ENCODE data around the gene MYO5C. TPM values are rescaled to one million over a fixed set of nuclear protein-coding genes. Genes with fewer than 3 reads are reported as not detected.

The MYO5C gene
- total RNA-seq, 2 donors from 2014 or later, result 0.69 to 1.6 TPM

DNA sequence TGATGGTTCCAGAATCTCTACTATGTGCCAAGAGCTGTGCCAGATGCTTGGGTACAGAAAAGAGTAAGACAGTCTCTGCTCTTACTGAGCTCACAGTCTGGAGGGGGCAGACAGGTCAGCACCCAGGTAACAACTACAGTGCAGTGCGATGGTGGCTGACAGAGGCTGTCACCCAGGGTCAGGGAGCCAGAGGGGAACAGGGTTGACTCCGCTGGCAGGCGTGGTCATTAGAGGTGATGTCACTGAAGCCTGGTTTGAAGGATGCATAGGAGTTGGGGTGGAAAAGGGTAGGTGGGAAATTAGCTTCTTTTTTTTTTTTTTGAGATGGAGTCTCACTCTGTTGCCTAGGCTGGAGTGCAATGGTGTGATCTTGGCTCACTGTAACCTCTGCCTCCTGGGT is 136.0 kb downstream of the MYO5C start:
- H3K36me3 Mint-ChIP-seq (ENCODE audit: insufficient read depth in 2 of 2), result no peaks in the 10 kb centered on the region
- H3K27me3 Mint-ChIP-seq (ENCODE audit: low read depth), result no peaks in the 10 kb centered on the region
- no peak overlapping the region for H3K4me3 Mint-ChIP-seq
- no peak for DNase-seq
- no peaks in the 10 kb centered on the region for H3K9me3 Mint-ChIP-seq
- peaks cover 4% of the 10 kb centered on the region for H3K4me1 Mint-ChIP-seq (ENCODE audit: low read depth)
- no peak overlapping the region for H3K27ac Mint-ChIP-seq
- no peak for ATAC-seq (replicated peaks in 1 of 2)

GRCh38 chr15:52158084-52158765 is 137.4 kb downstream of the MYO5C start:
- ATAC-seq (replicated peaks in 1 of 2), result no peak

GRCh38 chr15:52155878-52156277 is 139.7 kb downstream of the MYO5C start:
- Mint-ChIP-seq H3K36me3 (ENCODE audit: insufficient read depth in 2 of 2) (no peaks in the 10 kb centered on the region), H3K27me3 (ENCODE audit: low read depth) (no peaks in the 10 kb centered on the region), H3K4me1 (ENCODE audit: low read depth) (no peaks in the 10 kb centered on the region), H3K27ac (no peak overlapping the region), H3K9me3 (no peaks in the 10 kb centered on the region), H3K4me3 (no peak overlapping the region)
- no peak for ATAC-seq (replicated peaks in 1 of 2)
- no peak for DNase-seq

More at GRCh38 chr15:52158084-52158765, 137.4 kb downstream of the MYO5C start:
- Mint-ChIP-seq H3K4me3 (no peak overlapping the region), H3K36me3 (ENCODE audit: insufficient read depth in 2 of 2) (no peaks in the 10 kb centered on the region), H3K4me1 (ENCODE audit: low read depth) (no peaks in the 10 kb centered on the region), H3K9me3 (no peaks in the 10 kb centered on the region), H3K27me3 (ENCODE audit: low read depth) (no peaks in the 10 kb centered on the region), H3K27ac (no peak overlapping the region)
- no peak for DNase-seq

GRCh38 chr15:52154896-52155865 is 140.4 kb downstream of the MYO5C start:
- no peak for ATAC-seq (replicated peaks in 1 of 2)
- DNase-seq, result no peak
- Mint-ChIP-seq H3K27me3 (ENCODE audit: low read depth) (no peaks in the 10 kb centered on the region), H3K4me1 (ENCODE audit: low read depth) (no peaks in the 10 kb centered on the region), H3K4me3 (no peak overlapping the region), H3K36me3 (ENCODE audit: insufficient read depth in 2 of 2) (no peaks in the 10 kb centered on the region), H3K27ac (no peak overlapping the region), H3K9me3 (no peaks in the 10 kb centered on the region)

- Mint-ChIP-seq H3K4me1 (ENCODE audit: low read depth) (no peaks in the 10 kb centered on the region), H3K27me3 (ENCODE audit: low read depth) (no peaks in the 10 kb centered on the region), H3K9me3 (no peaks in the 10 kb centered on the region), H3K27ac (no peak overlapping the region), H3K4me3 (no peak overlapping the region), H3K36me3 (ENCODE audit: insufficient read depth in 2 of 2) (no peaks in the 10 kb centered on the region)
- DNase-seq (no peak), ATAC-seq (replicated peaks in 1 of 2) (no peak)
Measured at GRCh38 chr15:52153900-52154895, 141.4 kb downstream of the MYO5C start.

DNA sequence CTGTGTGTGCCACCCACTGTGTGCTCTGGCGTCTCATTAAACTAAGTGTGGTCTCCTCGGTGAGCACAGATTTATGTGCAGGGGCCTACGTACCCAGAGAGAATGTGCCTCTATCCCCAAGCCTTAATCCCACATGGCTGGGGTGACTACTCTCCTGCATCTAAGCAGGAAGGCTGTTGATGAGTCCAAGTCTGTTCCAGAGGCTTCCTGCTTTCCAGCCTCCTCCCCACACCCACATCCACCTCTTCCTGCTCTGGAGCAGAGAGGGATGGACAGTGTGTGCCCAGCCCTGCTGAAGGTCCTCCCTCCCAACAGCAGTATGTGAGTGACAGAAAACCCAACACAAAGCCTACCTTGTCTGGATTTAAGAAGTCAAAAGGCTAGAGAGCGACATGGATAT is 144.3 kb downstream of the MYO5C start:
- H3K27me3 Mint-ChIP-seq (ENCODE audit: low read depth), result no peaks in the 10 kb centered on the region
- no peak for ATAC-seq (replicated peaks in 1 of 2)
- H3K4me1 Mint-ChIP-seq (ENCODE audit: low read depth), result no peaks in the 10 kb centered on the region
- no peak overlapping the region for H3K4me3 Mint-ChIP-seq
- H3K9me3 Mint-ChIP-seq, result no peaks in the 10 kb centered on the region
- no peak for DNase-seq
- H3K27ac Mint-ChIP-seq, result no peak overlapping the region
- peaks cover 0 to 5% of the 10 kb centered on the region in 2 donors for H3K36me3 Mint-ChIP-seq (ENCODE audit: insufficient read depth in 2 of 2)

- H3K27ac Mint-ChIP-seq, result no peak overlapping the region
- no peak overlapping the region for H3K4me3 Mint-ChIP-seq
- no peaks in the 10 kb centered on the region for H3K27me3 Mint-ChIP-seq (ENCODE audit: low read depth)
- no peaks in the 10 kb centered on the region for H3K9me3 Mint-ChIP-seq
- ATAC-seq (replicated peaks in 1 of 2), result no peak
- peaks cover 0 to 6% of the 10 kb centered on the region in 2 donors for H3K36me3 Mint-ChIP-seq (ENCODE audit: insufficient read depth in 2 of 2)
- no peak for DNase-seq
- no peaks in the 10 kb centered on the region for H3K4me1 Mint-ChIP-seq (ENCODE audit: low read depth)
Measured at GRCh38 chr15:52150871-52151270, 144.7 kb downstream of the MYO5C start.

- no peak for ATAC-seq (replicated peaks in 1 of 2)
- Mint-ChIP-seq H3K9me3 (no peaks in the 10 kb centered on the region), H3K36me3 (ENCODE audit: insufficient read depth in 2 of 2) (peaks cover 0 to 6% of the 10 kb centered on the region in 2 donors), H3K4me1 (ENCODE audit: low read depth) (no peaks in the 10 kb centered on the region), H3K4me3 (no peak overlapping the region), H3K27me3 (ENCODE audit: low read depth) (no peaks in the 10 kb centered on the region), H3K27ac (no peak overlapping the region)
- DNase-seq, result no peak
Measured at GRCh38 chr15:52150043-52150825, 145.4 kb downstream of the MYO5C start.

DNA sequence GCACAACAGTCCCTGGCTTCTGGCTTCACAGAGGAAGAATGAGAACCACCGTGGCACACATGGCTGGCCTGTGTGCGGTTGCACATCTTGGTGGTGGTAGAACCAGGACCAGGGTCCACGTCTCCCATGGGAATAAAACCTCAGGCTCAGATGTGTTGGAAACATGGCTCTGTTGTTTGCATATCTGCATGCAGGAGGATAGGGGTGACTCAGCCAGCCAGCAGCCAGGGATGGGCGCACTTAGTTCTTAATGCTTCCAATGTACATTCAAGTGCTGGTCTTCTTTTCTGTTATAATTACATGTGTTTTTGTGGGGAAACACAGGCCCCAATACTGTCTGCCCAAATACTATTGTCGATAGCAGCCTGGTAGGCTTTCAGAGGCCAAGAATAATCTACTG is 147.2 kb downstream of the MYO5C start:
- H3K9me3 Mint-ChIP-seq, result no peaks in the 10 kb centered on the region
- ATAC-seq (replicated peaks in 1 of 2) (no peak), DNase-seq (no peak)
- H3K27ac Mint-ChIP-seq, result no peak overlapping the region
- peaks cover 5% of the 10 kb centered on the region for H3K4me1 Mint-ChIP-seq (ENCODE audit: low read depth)
- peaks cover 0 to 6% of the 10 kb centered on the region in 2 donors for H3K36me3 Mint-ChIP-seq (ENCODE audit: insufficient read depth in 2 of 2)
- H3K4me3 Mint-ChIP-seq, result no peak overlapping the region
- no peaks in the 10 kb centered on the region for H3K27me3 Mint-ChIP-seq (ENCODE audit: low read depth)

GRCh38 chr15:52146776-52147175 is 148.8 kb downstream of the MYO5C start:
- Mint-ChIP-seq H3K4me1 (ENCODE audit: low read depth) (peaks cover 5% of the 10 kb centered on the region), H3K36me3 (ENCODE audit: insufficient read depth in 2 of 2) (peaks cover 0 to 6% of the 10 kb centered on the region in 2 donors), H3K27ac (no peak overlapping the region), H3K9me3 (no peaks in the 10 kb centered on the region), H3K4me3 (no peak overlapping the region), H3K27me3 (ENCODE audit: low read depth) (no peaks in the 10 kb centered on the region)
- ATAC-seq (replicated peaks in 1 of 2) (no peak), DNase-seq (no peak)

DNA sequence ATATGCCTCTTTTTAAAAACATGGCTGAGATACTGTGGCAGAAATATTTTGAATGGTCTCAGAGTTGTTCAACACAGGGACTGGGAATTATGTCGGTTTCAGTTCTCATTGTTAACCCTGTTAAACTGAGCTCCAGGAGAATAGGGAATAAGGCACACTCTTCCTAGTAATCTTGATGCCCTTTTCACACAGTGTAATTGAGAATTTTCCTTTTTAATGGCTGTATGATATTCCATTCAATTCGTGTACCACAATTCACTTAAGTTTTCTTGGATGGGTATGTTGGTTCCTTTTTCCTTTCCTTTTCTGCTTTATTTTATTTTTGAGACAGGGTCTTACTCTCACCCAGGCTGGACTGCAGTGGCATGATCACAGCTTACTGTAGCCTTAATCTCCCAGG is 149.3 kb downstream of the MYO5C start:
- no peak for ATAC-seq (replicated peaks in 1 of 2)
- Mint-ChIP-seq H3K4me3 (no peak overlapping the region), H3K36me3 (ENCODE audit: insufficient read depth in 2 of 2) (peaks cover 0 to 6% of the 10 kb centered on the region in 2 donors), H3K27me3 (ENCODE audit: low read depth) (no peaks in the 10 kb centered on the region), H3K27ac (no peak overlapping the region), H3K4me1 (ENCODE audit: low read depth) (peaks cover 5% of the 10 kb centered on the region), H3K9me3 (no peaks in the 10 kb centered on the region)
- no peak for DNase-seq

DNA sequence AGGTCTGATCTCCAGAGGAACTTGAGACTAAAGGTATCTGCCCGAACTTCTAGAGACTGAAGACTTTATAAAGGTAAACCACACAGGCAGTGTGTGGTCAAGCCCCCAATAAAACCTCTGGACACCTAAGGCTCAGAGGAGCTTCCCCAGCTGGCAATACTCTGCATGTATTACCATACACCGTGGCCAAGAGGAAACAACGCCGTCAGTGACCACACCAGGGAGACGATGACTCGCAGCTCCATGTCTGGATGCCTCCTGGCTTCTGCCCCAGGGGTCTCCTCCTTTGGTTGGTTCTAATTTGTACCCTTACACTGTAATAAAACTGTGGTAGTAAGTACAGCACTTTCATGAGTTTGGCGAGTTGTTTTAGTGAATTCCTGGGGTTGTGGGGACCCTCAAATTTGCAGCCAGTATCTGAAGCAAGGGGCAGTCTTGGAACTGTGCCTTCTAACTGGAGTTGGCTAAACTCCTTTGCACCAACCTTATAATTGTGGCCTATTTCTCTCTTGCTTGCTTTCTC is 150.9 kb downstream of the MYO5C start:
- H3K4me1 Mint-ChIP-seq (ENCODE audit: low read depth), result peaks cover 9% of the 10 kb centered on the region
- H3K27ac Mint-ChIP-seq, result no peak overlapping the region
- H3K27me3 Mint-ChIP-seq (ENCODE audit: low read depth), result no peaks in the 10 kb centered on the region
- H3K4me3 Mint-ChIP-seq, result no peak overlapping the region
- ATAC-seq (replicated peaks in 1 of 2), result no peak
- no peaks in the 10 kb centered on the region for H3K9me3 Mint-ChIP-seq
- H3K36me3 Mint-ChIP-seq (ENCODE audit: insufficient read depth in 2 of 2), result peaks cover 0 to 6% of the 10 kb centered on the region in 2 donors
- no peak for DNase-seq
